GM12872 (cell line): Measurements from ENCODE around the gene NKX2-1.

ENCODE experiments used
- TF ChIP-seq, protein P1 (sequence below): IDR thresholded peaks from 3 replicates; pipeline ENCODE4 v1.5.1; 2011; ENCODE audit warnings: low read depth, mild to moderate bottlenecking, low read length, moderate library complexity; ENCODE audit not compliant: insufficient read depth

Gene NKX2-1

GRCh38 chr14:36519431-36520321 is at the start of gene NKX2-1:
Gene NKX2-1 (minus strand): TSS chr14:36520232. CDS start chr14:36520129, 103 bp downstream.
- TF ChIP-seq, protein P1, sequence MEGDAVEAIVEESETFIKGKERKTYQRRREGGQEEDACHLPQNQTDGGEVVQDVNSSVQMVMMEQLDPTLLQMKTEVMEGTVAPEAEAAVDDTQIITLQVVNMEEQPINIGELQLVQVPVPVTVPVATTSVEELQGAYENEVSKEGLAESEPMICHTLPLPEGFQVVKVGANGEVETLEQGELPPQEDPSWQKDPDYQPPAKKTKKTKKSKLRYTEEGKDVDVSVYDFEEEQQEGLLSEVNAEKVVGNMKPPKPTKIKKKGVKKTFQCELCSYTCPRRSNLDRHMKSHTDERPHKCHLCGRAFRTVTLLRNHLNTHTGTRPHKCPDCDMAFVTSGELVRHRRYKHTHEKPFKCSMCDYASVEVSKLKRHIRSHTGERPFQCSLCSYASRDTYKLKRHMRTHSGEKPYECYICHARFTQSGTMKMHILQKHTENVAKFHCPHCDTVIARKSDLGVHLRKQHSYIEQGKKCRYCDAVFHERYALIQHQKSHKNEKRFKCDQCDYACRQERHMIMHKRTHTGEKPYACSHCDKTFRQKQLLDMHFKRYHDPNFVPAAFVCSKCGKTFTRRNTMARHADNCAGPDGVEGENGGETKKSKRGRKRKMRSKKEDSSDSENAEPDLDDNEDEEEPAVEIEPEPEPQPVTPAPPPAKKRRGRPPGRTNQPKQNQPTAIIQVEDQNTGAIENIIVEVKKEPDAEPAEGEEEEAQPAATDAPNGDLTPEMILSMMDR: no peak

- TF ChIP-seq, protein P1: peak; percentile 75
These were observed 36.9 kb upstream of the NKX2-1 start for GRCh38 chr14:36556811-36557433.

- TF ChIP-seq, protein P1: no peak
These were observed 36.1 kb upstream of the NKX2-1 start for GRCh38 chr14:36555998-36556743.

GRCh38 chr14:36553656-36554260 is 33.7 kb upstream of the NKX2-1 start:
- TF ChIP-seq, protein P1: peak; percentile 74

- TF ChIP-seq, protein P1: no peak
These were observed 30.9 kb upstream of the NKX2-1 start for GRCh38 chr14:36550899-36551298.

DNA sequence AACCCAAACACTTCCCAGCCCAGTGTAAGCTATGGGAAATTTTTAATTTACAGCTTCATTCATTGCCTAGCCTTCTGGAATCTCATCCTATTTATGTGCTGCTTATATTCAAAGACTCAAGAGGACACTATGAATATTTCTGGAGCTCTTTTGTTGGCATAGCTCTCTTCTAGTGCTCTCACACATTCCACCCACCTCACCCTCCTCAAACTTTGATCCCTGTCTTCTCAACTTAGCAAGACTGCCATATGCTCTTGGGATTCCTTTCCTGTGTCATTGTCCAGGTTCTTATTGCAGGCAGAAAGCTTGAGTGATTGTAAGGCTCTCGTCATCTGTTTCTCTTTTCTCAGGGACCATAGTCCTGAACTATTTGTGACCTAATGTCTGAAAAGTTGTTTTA is 18.0 kb upstream of the NKX2-1 start:
- TF ChIP-seq, protein P1: no peak
